ENCODE data around the gene C2orf78.
"Not testable (repeated sequence)": the region's sequence is repeated elsewhere in the genome, so short reads cannot be mapped to it uniquely, and the experiment has no call there.

Gene C2orf78

DNA sequence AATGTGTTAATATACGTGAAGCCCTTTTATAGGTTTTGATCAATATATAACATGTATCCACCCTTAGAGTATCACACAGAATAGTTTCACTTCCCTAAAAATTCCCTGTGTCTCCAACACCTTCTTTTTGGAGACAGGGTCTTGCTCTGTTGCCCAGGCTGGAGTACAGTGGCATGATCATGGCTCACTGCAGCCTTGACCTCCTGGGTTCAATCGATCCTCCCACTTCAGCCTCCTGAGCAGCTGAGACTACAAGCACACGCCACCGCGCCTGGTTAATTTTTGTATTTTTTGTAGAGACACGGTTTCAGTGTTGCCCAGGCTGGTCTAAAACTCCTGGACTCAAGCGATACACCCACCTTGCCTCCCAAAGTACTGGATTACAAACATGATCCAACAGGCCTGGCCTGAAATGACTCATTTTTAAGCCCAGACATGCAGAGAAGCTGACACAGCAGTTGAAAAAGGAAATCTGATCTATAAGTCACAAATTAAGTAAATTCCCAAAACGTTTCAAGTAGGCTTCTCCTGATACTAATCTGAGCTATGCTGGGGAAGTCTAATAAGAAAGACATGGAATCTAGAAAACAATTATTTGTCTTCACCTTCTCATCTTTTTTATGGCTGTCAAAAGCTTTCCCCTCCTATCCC is 7.0 kb upstream of the C2orf78 start:
- peaks cover 49% of the 10 kb centered on the region for H3K36me3 ChIP-seq
- no peak overlapping the region for H3K27ac ChIP-seq
- H3K4me3 ChIP-seq (ENCODE audit: low read depth, low read length) = no peak overlapping the region
- H3K9me3 ChIP-seq (ENCODE audit: severe bottlenecking) = no peaks in the 10 kb centered on the region
- no peak for DNase-seq
- TF ChIP-seq, protein P1, sequence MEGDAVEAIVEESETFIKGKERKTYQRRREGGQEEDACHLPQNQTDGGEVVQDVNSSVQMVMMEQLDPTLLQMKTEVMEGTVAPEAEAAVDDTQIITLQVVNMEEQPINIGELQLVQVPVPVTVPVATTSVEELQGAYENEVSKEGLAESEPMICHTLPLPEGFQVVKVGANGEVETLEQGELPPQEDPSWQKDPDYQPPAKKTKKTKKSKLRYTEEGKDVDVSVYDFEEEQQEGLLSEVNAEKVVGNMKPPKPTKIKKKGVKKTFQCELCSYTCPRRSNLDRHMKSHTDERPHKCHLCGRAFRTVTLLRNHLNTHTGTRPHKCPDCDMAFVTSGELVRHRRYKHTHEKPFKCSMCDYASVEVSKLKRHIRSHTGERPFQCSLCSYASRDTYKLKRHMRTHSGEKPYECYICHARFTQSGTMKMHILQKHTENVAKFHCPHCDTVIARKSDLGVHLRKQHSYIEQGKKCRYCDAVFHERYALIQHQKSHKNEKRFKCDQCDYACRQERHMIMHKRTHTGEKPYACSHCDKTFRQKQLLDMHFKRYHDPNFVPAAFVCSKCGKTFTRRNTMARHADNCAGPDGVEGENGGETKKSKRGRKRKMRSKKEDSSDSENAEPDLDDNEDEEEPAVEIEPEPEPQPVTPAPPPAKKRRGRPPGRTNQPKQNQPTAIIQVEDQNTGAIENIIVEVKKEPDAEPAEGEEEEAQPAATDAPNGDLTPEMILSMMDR (IDR thresholded peaks at IDR 0.05; ENCODE audit: low read depth, low read length) = no peak
- H3K27me3 ChIP-seq (ENCODE audit: insufficient read depth, low read depth, severe bottlenecking) = no peaks in the 10 kb centered on the region

DNA sequence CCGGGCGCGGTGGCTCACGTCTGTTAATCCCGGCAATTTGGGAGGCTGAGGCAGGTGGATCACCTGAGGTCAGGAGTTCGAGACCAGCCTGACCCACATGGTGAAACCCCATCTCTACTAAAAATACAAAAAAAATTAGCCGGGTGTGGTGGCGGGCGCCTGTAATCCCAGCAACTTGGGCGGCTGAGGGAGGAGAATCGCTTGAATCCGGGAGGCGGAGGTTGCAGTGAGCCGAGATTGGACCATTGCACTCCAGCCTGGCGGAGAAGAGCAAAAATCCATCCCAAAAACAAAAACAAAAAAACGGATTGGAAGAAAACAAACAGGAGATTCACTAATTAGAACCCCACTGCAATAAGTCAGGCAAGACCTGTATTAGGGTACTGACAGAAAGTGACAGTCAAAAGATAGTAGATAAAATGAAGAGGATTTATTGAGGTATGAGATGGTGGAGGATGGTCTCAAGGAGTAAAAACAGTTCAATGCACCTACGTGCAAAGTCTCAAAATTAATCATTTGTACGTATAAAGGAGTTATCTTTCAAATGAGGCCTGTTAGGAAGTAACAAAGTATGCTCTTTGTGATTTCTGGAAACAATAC is 5.0 kb upstream of the C2orf78 start:
- H3K27me3 ChIP-seq (ENCODE audit: insufficient read depth, low read depth, severe bottlenecking); H3K9me3 ChIP-seq (ENCODE audit: severe bottlenecking); H3K27ac ChIP-seq; DNase-seq: not testable (repeated sequence)
- Histone ChIP-seq H3K4me3 (ENCODE audit: low read depth, low read length) (peak overlapping the region; percentile 85), H3K36me3 (peaks cover 29% of the 10 kb centered on the region)

DNA sequence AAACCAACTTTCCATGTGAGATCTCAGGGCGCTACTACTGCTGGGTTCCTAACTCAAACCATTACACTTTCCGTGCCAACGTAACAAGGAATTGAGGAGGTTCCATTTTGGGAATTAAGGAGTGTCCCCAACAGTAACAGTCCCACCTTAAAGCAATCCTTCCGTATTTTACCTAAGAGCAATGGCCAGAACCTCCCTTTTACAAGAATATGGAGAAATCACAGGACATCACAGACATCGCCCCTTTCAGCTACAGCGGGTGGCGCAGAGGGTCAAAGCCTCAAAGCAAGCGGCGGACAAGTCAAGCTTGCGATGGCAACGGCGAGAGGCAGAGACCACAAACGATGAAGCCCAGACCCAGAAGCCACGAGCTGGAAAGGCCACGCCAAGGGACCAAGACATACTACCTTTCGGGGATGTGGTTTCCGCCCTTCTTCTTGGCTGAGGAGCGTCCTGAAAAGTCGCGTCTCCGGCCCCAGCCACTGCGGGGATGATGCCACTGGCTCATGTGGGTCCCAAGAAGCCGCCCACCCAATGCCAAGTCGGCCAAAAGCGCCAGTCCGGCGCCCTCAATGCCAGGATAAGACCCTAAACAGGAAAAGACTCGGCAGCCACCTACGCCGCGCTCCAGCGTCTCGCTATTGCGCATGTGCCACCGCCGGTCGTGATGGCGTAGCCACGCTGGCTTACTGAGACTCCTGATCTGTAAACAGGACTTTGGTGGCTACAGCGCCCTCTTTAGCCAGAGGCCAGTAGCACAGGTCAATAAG is 4.3 kb upstream of the C2orf78 start, which contains the start of gene DUSP11:
Gene DUSP11 (minus strand): TSS at position 637 of the 770 bp plus-strand sequence. CDS start 129 bp downstream, at position 508.
- DNase-seq = peak; percentile 98
- TF ChIP-seq, protein P1 (IDR thresholded peaks at IDR 0.05; ENCODE audit: low read depth, low read length) = peak; percentile 93
- Histone ChIP-seq H3K9me3 (ENCODE audit: severe bottlenecking) (no peaks in the 10 kb centered on the region), H3K27ac (peak within 1 kb of the TSS; percentile 68), H3K4me3 (ENCODE audit: low read depth, low read length) (peak within 1 kb of the TSS; percentile 85), H3K27me3 (ENCODE audit: insufficient read depth, low read depth, severe bottlenecking) (no peaks in the 10 kb centered on the region), H3K36me3 (peaks cover 22% of the 10 kb centered on the region)

GRCh38 chr2:73780237-73780582 is 3.8 kb upstream of the C2orf78 start:
- H3K4me3 ChIP-seq (ENCODE audit: low read depth, low read length) = peak overlapping the region; percentile 85
- no peak overlapping the region for H3K27ac ChIP-seq
- H3K36me3 ChIP-seq = peaks cover 18% of the 10 kb centered on the region

DNA sequence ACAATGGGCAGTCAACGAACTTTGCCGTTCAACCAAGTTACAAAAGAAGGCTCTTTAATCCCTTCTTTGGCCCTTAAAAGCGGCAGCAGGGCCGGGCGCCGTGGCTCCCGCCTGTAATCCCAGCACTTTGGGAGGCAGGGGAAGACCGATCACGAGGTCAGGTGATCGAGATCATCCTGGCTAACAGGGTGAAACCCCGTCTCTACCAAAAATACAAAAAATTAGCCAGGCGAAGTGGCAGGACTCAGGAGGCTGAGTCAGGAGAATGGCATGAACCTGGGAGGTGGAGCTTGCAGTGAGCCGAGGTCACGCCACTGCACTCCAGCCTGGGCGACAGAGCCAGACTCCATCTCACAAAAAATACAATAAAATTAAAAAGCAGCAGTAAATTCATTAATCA is 581 bp upstream of the C2orf78 start:
- not testable (repeated sequence) for H3K27me3 ChIP-seq (ENCODE audit: insufficient read depth, low read depth, severe bottlenecking); H3K4me3 ChIP-seq (ENCODE audit: low read depth, low read length); DNase-seq; H3K36me3 ChIP-seq; H3K27ac ChIP-seq; H3K9me3 ChIP-seq (ENCODE audit: severe bottlenecking)

More at GRCh38 chr2:73780237-73780582, 3.8 kb upstream of the C2orf78 start:
- DNase-seq = no peak
- Histone ChIP-seq H3K27me3 (ENCODE audit: insufficient read depth, low read depth, severe bottlenecking) (no peaks in the 10 kb centered on the region), H3K9me3 (ENCODE audit: severe bottlenecking) (no peaks in the 10 kb centered on the region)
- TF ChIP-seq, protein P1 (IDR thresholded peaks at IDR 0.05; ENCODE audit: low read depth, low read length) = no peak

DNA sequence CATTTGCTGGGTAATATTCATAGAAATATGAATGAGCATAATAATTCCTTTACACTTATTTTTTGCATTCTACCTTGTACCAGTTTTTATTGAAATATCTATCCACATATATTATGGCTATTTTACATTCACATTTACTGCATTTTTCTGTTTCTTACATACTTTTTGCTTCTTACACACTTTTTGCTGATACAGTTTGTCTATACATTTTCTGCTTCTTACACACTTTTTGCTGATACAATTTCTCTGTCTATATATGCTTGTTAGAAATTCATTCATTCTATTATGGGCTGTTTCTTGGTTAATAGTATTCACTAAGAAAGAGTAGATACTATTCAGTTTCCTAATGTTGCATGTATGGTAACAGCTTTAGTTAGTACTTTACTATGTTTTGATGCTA is 27.9 kb downstream of the C2orf78 start:
- DNase-seq = no peak
- H3K27me3 ChIP-seq (ENCODE audit: insufficient read depth, low read depth, severe bottlenecking) = no peaks in the 10 kb centered on the region
- H3K36me3 ChIP-seq = no peaks in the 10 kb centered on the region
- no peak overlapping the region for H3K4me3 ChIP-seq (ENCODE audit: low read depth, low read length)
- H3K9me3 ChIP-seq (ENCODE audit: severe bottlenecking) = no peaks in the 10 kb centered on the region
- TF ChIP-seq, protein P1 (IDR thresholded peaks at IDR 0.05; ENCODE audit: low read depth, low read length) = no peak
- no peak overlapping the region for H3K27ac ChIP-seq
